Right kidney (tissue), 1 donor: ENCODE data around the gene PDP2.

ENCODE experiments used
- DNase-seq: peaks from one replicate; pipeline ENCODE4 v3.0.0-alpha.2; 2016

Gene PDP2

GRCh38 chr16:66904428-66904845 is 24.1 kb downstream of the PDP2 start:
- no peak for DNase-seq

- DNase-seq = no peak
Measured at GRCh38 chr16:66904846-66905632, 24.7 kb downstream of the PDP2 start.

GRCh38 chr16:66905633-66906539 is 25.6 kb downstream of the PDP2 start:
- DNase-seq = no peak

GRCh38 chr16:66906916-66907836 is 26.9 kb downstream of the PDP2 start:
- DNase-seq = no peak

GRCh38 chr16:66908116-66908515 is 27.8 kb downstream of the PDP2 start:
- DNase-seq = no peak

GRCh38 chr16:66908762-66909559 is 28.6 kb downstream of the PDP2 start:
- DNase-seq = no peak

GRCh38 chr16:66910175-66910940 is 30.0 kb downstream of the PDP2 start:
- no peak for DNase-seq

- no peak for DNase-seq
Measured at GRCh38 chr16:66911112-66911511, 30.8 kb downstream of the PDP2 start.

GRCh38 chr16:66911801-66912200 is 31.5 kb downstream of the PDP2 start:
- DNase-seq = no peak

- DNase-seq = no peak
Measured at GRCh38 chr16:66913081-66913480, 32.8 kb downstream of the PDP2 start.

- DNase-seq = no peak
Measured at GRCh38 chr16:66913711-66914110, 33.4 kb downstream of the PDP2 start.

GRCh38 chr16:66914541-66914940 is 34.2 kb downstream of the PDP2 start:
- no peak for DNase-seq

- no peak for DNase-seq
Measured at GRCh38 chr16:66915041-66915440, 34.7 kb downstream of the PDP2 start.

- DNase-seq = no peak
Measured at GRCh38 chr16:66916518-66916917, 36.2 kb downstream of the PDP2 start.

GRCh38 chr16:66917741-66918140 is 37.4 kb downstream of the PDP2 start:
- no peak for DNase-seq

GRCh38 chr16:66918355-66918754 is 38.0 kb downstream of the PDP2 start:
- no peak for DNase-seq

- peak; percentile 75 for DNase-seq
Measured at GRCh38 chr16:66918803-66919568, 38.7 kb downstream of the PDP2 start, which contains the start of gene CDH16. TSS of gene CDH16 (minus strand) at chr16:66918885. CDS start at chr16:66918065, 820 bp downstream.

GRCh38 chr16:66919569-66920298 is 39.4 kb downstream of the PDP2 start:
- DNase-seq = no peak

GRCh38 chr16:66920299-66920590 is 39.9 kb downstream of the PDP2 start:
- DNase-seq = no peak
